NCI-H1436 treated with DMSO at 0.1 percent for 48 hours (cell line): ENCODE results near the gene SIGLEC10.
"Not testable (repeated sequence)": the region's sequence is repeated elsewhere in the genome, so short reads cannot be mapped to it uniquely, and the experiment has no call there.

Experiments used
- DNase-seq: peaks from one replicate; lab custom pipeline; 2025; lab: John Stamatoyannopoulos, UW

Gene SIGLEC10

GRCh38 chr19:51440052-51440451 is 22.6 kb upstream of the SIGLEC10 start:
- no peak for DNase-seq

- no peak for DNase-seq
Measured at GRCh38 chr19:51439021-51439465, 21.6 kb upstream of the SIGLEC10 start.

GRCh38 chr19:51434456-51434855 is 17.0 kb upstream of the SIGLEC10 start:
- no peak for DNase-seq

- no peak for DNase-seq
Measured at GRCh38 chr19:51433043-51433442, 15.6 kb upstream of the SIGLEC10 start.

- no peak for DNase-seq
Measured at GRCh38 chr19:51431124-51431523, 13.7 kb upstream of the SIGLEC10 start.

GRCh38 chr19:51430221-51430620 is 12.8 kb upstream of the SIGLEC10 start:
- no peak for DNase-seq

- no peak for DNase-seq
Measured at GRCh38 chr19:51427201-51427600, 9.8 kb upstream of the SIGLEC10 start.

- DNase-seq: no peak
Measured at GRCh38 chr19:51422053-51422448, 4.6 kb upstream of the SIGLEC10 start.

- DNase-seq: no peak
Measured at GRCh38 chr19:51421229-51422052, 4.0 kb upstream of the SIGLEC10 start.

- not testable (repeated sequence) for DNase-seq
Measured at GRCh38 chr19:51420511-51420910, 3.1 kb upstream of the SIGLEC10 start.

GRCh38 chr19:51418707-51419106 is 1.3 kb upstream of the SIGLEC10 start:
- no peak for DNase-seq

GRCh38 chr19:51417810-51418157 is 342 bp upstream of the SIGLEC10 start:
- DNase-seq: no peak

- DNase-seq: not testable (repeated sequence)
Measured at GRCh38 chr19:51416422-51416821, 1.0 kb downstream of the SIGLEC10 start.

- DNase-seq: no peak
Measured at GRCh38 chr19:51415187-51415586, 2.3 kb downstream of the SIGLEC10 start.

GRCh38 chr19:51410950-51411748 is 6.3 kb downstream of the SIGLEC10 start:
- no peak for DNase-seq

GRCh38 chr19:51407511-51408131 is 9.8 kb downstream of the SIGLEC10 start:
- DNase-seq: no peak

- no peak for DNase-seq
Measured at GRCh38 chr19:51402117-51402516, 15.3 kb downstream of the SIGLEC10 start.

- DNase-seq: not testable (repeated sequence)
Measured at GRCh38 chr19:51399936-51400335, 17.5 kb downstream of the SIGLEC10 start.

- no peak for DNase-seq
Measured at GRCh38 chr19:51399231-51399630, 18.2 kb downstream of the SIGLEC10 start.

- no peak for DNase-seq
Measured at GRCh38 chr19:51398096-51398704, 19.2 kb downstream of the SIGLEC10 start.

GRCh38 chr19:51397453-51397852 is 20.0 kb downstream of the SIGLEC10 start:
- DNase-seq: not testable (repeated sequence)

- no peak for DNase-seq
Measured at GRCh38 chr19:51396175-51396574, 21.3 kb downstream of the SIGLEC10 start.
